Prostate gland (tissue), 2 donors: ENCODE measurements around the gene FLOT2. TPM values are rescaled to one million over a fixed set of nuclear protein-coding genes. Genes with fewer than 3 reads are reported as not detected.

Source experiments
- DNase-seq: peaks from one replicate; pipeline ENCODE4 v3.0.0-alpha.2; 2019; ENCODE audit warnings: low spot score
- H3K27ac ChIP-seq, 2 donors: fragments of 200-600 bp; sonication (generic); 2 replicates each; pipeline ENCODE4 v1.5.1; 2017 to 2019
- H3K27me3 ChIP-seq: fragments of 200-600 bp; sonication (generic); replicated peaks from 2 replicates; pipeline ENCODE4 v1.5.1; 2019; ENCODE audit not compliant: insufficient read depth
- H3K36me3 ChIP-seq, 2 donors: fragments of 200-600 bp; sonication (generic); 1 replicate in 1 of 2; 2 replicates in 1 of 2; pipeline versions ENCODE4 v1.5.1 to v1.8.1; 2017 to 2019
- H3K4me1 ChIP-seq: fragments of 200-600 bp; sonication (generic); replicated peaks from 2 replicates; pipeline ENCODE4 v1.5.1; 2019
- H3K4me3 ChIP-seq, 2 donors: fragments of 200-600 bp; sonication (generic); 2 replicates each; pipeline ENCODE4 v1.5.1; 2017 to 2019
- H3K9me3 ChIP-seq: fragments of 200-600 bp; sonication (generic); 2 replicates; pipeline ENCODE4 v1.5.1; 2017
- CTCF ChIP-seq, 4 experiments: fragments of 200-600 bp in 2 of 4; fragments of 450-650 bp in 2 of 4; sonication (generic) in 2 of 4; IDR thresholded peaks; 1 replicate in 3 of 4; 2 replicates in 1 of 4; pipeline ENCODE4 v1.5.1; 2016 to 2019; ENCODE audit warnings: antibody characterized with exemption in 4 of 4, mild to moderate bottlenecking in 2 of 4, moderate library complexity in 2 of 4
- POLR2A ChIP-seq: fragments of 450-650 bp; IDR thresholded peaks from one replicate; pipeline ENCODE4 v1.6.1; 2016; ENCODE audit warnings: antibody characterized with exemption, mild to moderate bottlenecking
- POLR2AphosphoS5 ChIP-seq: sonication (generic); formaldehyde crosslinking; IDR thresholded peaks from one replicate; pipeline ENCODE4 v1.6.1; 2017; ENCODE audit warnings: antibody characterized with exemption
- WGBS: methylation state at CpG from one replicate; pipeline ENCODE4 v1.1.5; 2018; 5-methylcytosine and 5-hydroxymethylcytosine counted together
- intact Hi-C: fragments of 100-400 bp; cut with DNase I; formaldehyde crosslinking; loops from one replicate; pipeline ENCODE4 v1.14.2; 2022
- total RNA-seq, 2 donors: library from RNA; depleted of rRNA; stranded (reverse); fragments of >200 nt; gene quantifications; one replicate each; pipeline ENCODE4 v1.1.0, GENCODE V29; 2016

Gene FLOT2
- total RNA-seq, 2 donors from 2014 or later: 82.9 to 121 TPM

DNA sequence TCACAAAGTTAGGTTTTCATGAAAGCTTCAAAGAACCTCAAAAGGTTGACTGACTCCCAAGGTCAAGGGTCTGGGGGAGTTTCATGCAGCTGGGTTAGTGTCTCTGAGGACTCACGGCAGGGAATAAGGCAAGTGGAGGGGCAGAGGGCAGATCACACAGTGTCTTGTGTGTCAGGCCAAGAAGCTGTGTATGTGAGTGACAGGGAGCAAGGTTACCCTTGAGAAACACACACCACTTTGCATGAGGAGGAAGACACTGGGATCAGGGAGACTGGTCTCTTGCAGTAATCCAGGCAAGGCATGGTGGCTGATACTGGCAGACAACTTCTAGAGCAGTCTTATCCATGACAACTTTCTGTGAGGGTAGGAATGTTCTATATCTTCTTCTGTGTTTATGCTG, 6.3 kb downstream of the FLOT2 start:
- no peaks in the 10 kb centered on the region for H3K9me3 ChIP-seq
- WGBS: 100% methylated on average over 1 of the region's 1 CpG
- intact Hi-C loops: no loop called here
- H3K27ac ChIP-seq: no peak overlapping the region
- peaks cover 4% of the 10 kb centered on the region for H3K4me1 ChIP-seq
- DNase-seq: no peak
- H3K27me3 ChIP-seq: no peaks in the 10 kb centered on the region
- TF ChIP-seq POLR2A (no peak), POLR2AphosphoS5 (no peak), CTCF (IDR thresholded peaks at IDR 0.05) (no peak)
- H3K36me3 ChIP-seq: no peaks in the 10 kb centered on the region
- no peak overlapping the region for H3K4me3 ChIP-seq

DNA sequence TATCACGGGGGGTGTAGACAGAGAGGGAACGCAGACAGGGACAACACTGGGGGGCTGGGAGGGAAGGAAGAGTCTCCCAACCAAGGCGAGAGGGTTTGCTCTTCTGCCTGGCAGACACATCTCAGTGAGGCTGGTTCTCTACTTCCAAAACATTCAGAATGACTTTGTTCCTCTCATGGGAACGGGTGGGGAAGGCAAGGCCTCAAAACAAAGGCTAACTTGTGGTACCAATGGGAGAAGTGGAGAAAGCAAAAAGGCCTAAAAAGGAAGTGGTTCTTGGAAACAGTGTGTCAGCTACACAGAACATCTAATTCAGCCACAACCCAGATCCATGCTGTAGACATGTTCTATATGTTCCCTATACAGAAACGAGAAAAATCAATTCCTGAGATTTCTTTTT, 7.5 kb downstream of the FLOT2 start:
- Histone ChIP-seq H3K4me1 (no peaks in the 10 kb centered on the region), H3K27me3 (no peaks in the 10 kb centered on the region), H3K27ac (no peak overlapping the region), H3K9me3 (no peaks in the 10 kb centered on the region), H3K4me3 (no peak overlapping the region), H3K36me3 (no peaks in the 10 kb centered on the region)
- no peak for DNase-seq
- intact Hi-C loops: no loop called here
- no peak for TF ChIP-seq POLR2AphosphoS5
- TF ChIP-seq CTCF (IDR thresholded peaks at IDR 0.05): no peak
- TF ChIP-seq POLR2A: no peak
- WGBS: 76% methylated on average over 5 of the region's 5 CpGs

- intact Hi-C loops: no loop called here
- DNase-seq: no peak
- Histone ChIP-seq H3K4me1 (no peaks in the 10 kb centered on the region), H3K9me3 (no peaks in the 10 kb centered on the region), H3K4me3 (no peak overlapping the region), H3K27me3 (no peaks in the 10 kb centered on the region), H3K36me3 (peaks cover 0 to 2% of the 10 kb centered on the region in 2 donors), H3K27ac (no peak overlapping the region)
- 77% methylated on average over 7 of the region's 7 CpGs for WGBS
- no peak for TF ChIP-seq POLR2AphosphoS5
- TF ChIP-seq POLR2A: no peak
- no peak for TF ChIP-seq CTCF (IDR thresholded peaks at IDR 0.05)
Measured at GRCh38 chr17:28888832-28889231, 8.7 kb downstream of the FLOT2 start.

DNA sequence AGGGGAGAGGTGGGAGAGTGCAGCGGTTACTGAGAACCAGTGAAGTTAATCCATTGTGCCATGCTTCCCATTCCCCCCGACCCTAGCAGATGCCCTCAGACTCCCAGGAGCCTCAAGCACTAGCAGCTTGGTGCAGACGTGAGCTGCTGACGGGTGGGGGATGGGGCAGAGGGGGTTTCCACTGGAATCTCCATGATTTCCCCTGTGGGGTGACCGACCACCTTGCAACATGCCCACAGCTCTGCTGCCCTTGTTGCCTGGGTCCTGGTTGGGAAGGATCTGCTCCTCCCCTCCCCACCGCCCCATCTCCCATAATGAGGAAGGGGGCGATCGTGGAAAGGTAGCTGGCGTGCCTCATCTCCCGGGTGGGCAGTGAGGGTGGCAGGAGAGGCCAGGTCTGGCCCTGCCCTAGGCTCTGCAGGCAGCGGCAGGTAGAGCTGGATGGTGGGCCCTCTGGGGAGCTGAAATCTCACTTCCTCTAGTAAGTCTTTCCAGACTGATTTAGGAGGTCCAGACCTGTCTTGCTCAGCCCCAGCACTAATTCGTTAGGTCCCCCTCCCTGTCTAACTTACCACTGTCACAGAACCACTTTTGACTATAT, 9.6 kb downstream of the FLOT2 start:
- H3K27me3 ChIP-seq: no peaks in the 10 kb centered on the region
- H3K27ac ChIP-seq: no peak overlapping the region
- no peak overlapping the region for H3K4me3 ChIP-seq
- TF ChIP-seq POLR2AphosphoS5 (no peak), CTCF (IDR thresholded peaks at IDR 0.05) (no peak), POLR2A (no peak)
- H3K4me1 ChIP-seq: no peaks in the 10 kb centered on the region
- peaks cover under 1 to 11% of the 10 kb centered on the region in 2 donors for H3K36me3 ChIP-seq
- H3K9me3 ChIP-seq: no peaks in the 10 kb centered on the region
- 83% methylated on average over 12 of the region's 12 CpGs for WGBS
- DNase-seq: no peak
- intact Hi-C loops: no loop called here

- WGBS: 64% methylated on average over 10 of the region's 10 CpGs
- TF ChIP-seq POLR2AphosphoS5 (no peak), POLR2A (no peak), CTCF (IDR thresholded peaks at IDR 0.05) (no peak)
- Histone ChIP-seq H3K27me3 (no peaks in the 10 kb centered on the region), H3K4me1 (no peaks in the 10 kb centered on the region), H3K27ac (no peak overlapping the region), H3K4me3 (no peak overlapping the region), H3K9me3 (no peaks in the 10 kb centered on the region), H3K36me3 (peaks cover 20 to 26% of the 10 kb centered on the region in 2 donors)
- DNase-seq: no peak
- intact Hi-C loops: no loop called here
Measured at GRCh38 chr17:28885951-28886350, 11.6 kb downstream of the FLOT2 start.
